ENCODE results near the gene TSPYL2.

DNA sequence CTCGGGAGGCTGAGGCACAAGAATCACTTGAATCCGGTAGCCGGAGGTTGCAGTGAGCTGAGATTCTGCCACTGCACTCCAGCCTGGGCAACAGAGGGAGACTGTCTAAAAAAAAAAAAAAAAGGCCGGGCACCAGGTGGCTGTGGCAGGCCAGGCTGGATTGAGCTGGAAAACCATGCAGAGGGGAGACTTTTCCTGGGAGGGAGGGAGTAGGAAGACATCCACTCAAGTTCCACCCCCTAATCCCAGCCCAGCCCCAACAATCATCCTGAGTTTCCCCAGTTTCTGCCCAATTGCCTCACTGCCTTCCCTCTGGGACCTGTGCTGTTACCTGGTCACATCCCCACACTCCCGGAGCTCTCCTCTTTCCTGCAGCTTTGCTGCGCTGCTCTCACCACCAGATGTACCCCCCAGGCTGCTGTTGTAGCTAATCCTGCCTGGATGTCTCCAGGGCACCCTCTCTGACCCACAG, 9.0 kb upstream of the TSPYL2 start:
- TF ChIP-seq, protein P1, sequence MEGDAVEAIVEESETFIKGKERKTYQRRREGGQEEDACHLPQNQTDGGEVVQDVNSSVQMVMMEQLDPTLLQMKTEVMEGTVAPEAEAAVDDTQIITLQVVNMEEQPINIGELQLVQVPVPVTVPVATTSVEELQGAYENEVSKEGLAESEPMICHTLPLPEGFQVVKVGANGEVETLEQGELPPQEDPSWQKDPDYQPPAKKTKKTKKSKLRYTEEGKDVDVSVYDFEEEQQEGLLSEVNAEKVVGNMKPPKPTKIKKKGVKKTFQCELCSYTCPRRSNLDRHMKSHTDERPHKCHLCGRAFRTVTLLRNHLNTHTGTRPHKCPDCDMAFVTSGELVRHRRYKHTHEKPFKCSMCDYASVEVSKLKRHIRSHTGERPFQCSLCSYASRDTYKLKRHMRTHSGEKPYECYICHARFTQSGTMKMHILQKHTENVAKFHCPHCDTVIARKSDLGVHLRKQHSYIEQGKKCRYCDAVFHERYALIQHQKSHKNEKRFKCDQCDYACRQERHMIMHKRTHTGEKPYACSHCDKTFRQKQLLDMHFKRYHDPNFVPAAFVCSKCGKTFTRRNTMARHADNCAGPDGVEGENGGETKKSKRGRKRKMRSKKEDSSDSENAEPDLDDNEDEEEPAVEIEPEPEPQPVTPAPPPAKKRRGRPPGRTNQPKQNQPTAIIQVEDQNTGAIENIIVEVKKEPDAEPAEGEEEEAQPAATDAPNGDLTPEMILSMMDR (conservative IDR thresholded peaks at IDR 0.05 in 1 of 2, IDR thresholded peaks at IDR 0.05 in 1 of 2; ENCODE audit: extremely low read depth in 1 of 2, insufficient read depth in 1 of 2, low read depth in 1 of 2, low read length in 2 of 2): no peak
- no peak for TF ChIP-seq EZH2 (IDR thresholded peaks at IDR 0.05; ENCODE audit: borderline replicate concordance, low read length)
